NT2/D1 (cell line): Measurements from ENCODE around the gene C10orf62.
"Not testable (repeated sequence)": the region's sequence is repeated elsewhere in the genome, so short reads cannot be mapped to it uniquely, and the experiment has no call there.

Experiments used
- DNase-seq: peaks from one replicate; pipeline ENCODE4 v3.0.0-alpha.2; 2011; ENCODE audit warnings: low read depth, low spot score
- H3K27me3 ChIP-seq: 2 replicates; pipeline ENCODE4 v1.6.0; 2011; ENCODE audit warnings: mild to moderate bottlenecking; ENCODE audit not compliant: insufficient read length, insufficient read depth
- H3K36me3 ChIP-seq: 2 replicates; pipeline ENCODE4 v1.6.1; 2011; ENCODE audit warnings: mild to moderate bottlenecking, low read length, mixed read lengths; ENCODE audit not compliant: insufficient read depth, insufficient read length
- H3K4me1 ChIP-seq: 2 replicates; pipeline ENCODE4 v1.5.1; 2011; ENCODE audit not compliant: insufficient read depth, insufficient read length
- H3K4me3 ChIP-seq: 2 replicates; pipeline ENCODE4 v1.5.1; 2011; ENCODE audit warnings: low read depth; ENCODE audit not compliant: insufficient read length
- H3K9ac ChIP-seq: 2 replicates; pipeline ENCODE4 v1.6.0; 2011; ENCODE audit warnings: low read depth; ENCODE audit not compliant: insufficient read length
- H3K9me3 ChIP-seq: 2 replicates; pipeline ENCODE4 v1.5.1; 2011; ENCODE audit warnings: mild to moderate bottlenecking, low read length; ENCODE audit not compliant: insufficient read depth
- SUZ12 ChIP-seq: IDR thresholded peaks from 2 replicates; pipeline ENCODE4 v1.6.1; 2011; ENCODE audit not compliant: insufficient read length, insufficient read depth; ENCODE audit errors: extremely low read depth
- YY1 ChIP-seq: IDR thresholded peaks from 2 replicates; pipeline ENCODE4 v1.6.1; 2011; ENCODE audit not compliant: insufficient read length, insufficient read depth
- ZNF274 ChIP-seq: IDR thresholded peaks from 2 replicates; pipeline ENCODE4 v1.6.1; 2011; ENCODE audit warnings: mild to moderate bottlenecking, low read depth, low read length

The C10orf62 gene

GRCh38 chr10:97628228-97628627 is 38.7 kb downstream of the C10orf62 start:
- no peak for DNase-seq
- TF ChIP-seq ZNF274, result no peak
- TF ChIP-seq YY1, result no peak
- no peak for TF ChIP-seq SUZ12
- no peaks in the 10 kb centered on the region for H3K27me3 ChIP-seq
- no peak overlapping the region for H3K4me3 ChIP-seq
- no peaks in the 10 kb centered on the region for H3K4me1 ChIP-seq
- no peaks in the 10 kb centered on the region for H3K9me3 ChIP-seq
- no peak overlapping the region for H3K9ac ChIP-seq
- H3K36me3 ChIP-seq, result no peaks in the 10 kb centered on the region

GRCh38 chr10:97629289-97629688 is 39.8 kb downstream of the C10orf62 start:
- no peaks in the 10 kb centered on the region for H3K4me1 ChIP-seq
- no peak for TF ChIP-seq YY1
- TF ChIP-seq ZNF274, result no peak
- no peak for TF ChIP-seq SUZ12
- DNase-seq, result no peak
- H3K4me3 ChIP-seq, result no peak overlapping the region
- no peak overlapping the region for H3K9ac ChIP-seq
- no peaks in the 10 kb centered on the region for H3K36me3 ChIP-seq
- no peaks in the 10 kb centered on the region for H3K27me3 ChIP-seq
- H3K9me3 ChIP-seq, result no peaks in the 10 kb centered on the region

DNA sequence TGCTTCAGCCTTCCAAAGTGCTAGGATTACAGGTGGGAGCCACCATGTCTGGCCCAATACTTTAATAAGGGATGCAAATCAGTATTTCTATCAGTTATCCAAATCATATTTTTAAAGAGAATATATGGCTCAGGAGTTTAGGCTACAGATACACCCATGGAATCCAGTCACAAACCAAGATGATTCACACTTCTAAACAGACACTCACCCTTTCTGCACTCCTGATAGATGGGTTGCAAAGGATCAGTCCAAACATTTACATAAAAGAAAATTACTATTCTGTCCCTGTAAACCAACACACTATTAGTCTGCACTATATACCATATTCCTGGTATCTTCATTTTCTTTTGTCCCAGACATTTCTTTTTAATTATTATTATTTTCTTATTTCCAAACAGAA is 41.6 kb downstream of the C10orf62 start:
- no peak for DNase-seq
- Histone ChIP-seq H3K27me3 (no peaks in the 10 kb centered on the region), H3K4me3 (no peak overlapping the region), H3K9me3 (no peaks in the 10 kb centered on the region), H3K4me1 (no peaks in the 10 kb centered on the region), H3K36me3 (no peaks in the 10 kb centered on the region), H3K9ac (no peak overlapping the region)
- TF ChIP-seq SUZ12 (no peak), ZNF274 (no peak), YY1 (no peak)

DNA sequence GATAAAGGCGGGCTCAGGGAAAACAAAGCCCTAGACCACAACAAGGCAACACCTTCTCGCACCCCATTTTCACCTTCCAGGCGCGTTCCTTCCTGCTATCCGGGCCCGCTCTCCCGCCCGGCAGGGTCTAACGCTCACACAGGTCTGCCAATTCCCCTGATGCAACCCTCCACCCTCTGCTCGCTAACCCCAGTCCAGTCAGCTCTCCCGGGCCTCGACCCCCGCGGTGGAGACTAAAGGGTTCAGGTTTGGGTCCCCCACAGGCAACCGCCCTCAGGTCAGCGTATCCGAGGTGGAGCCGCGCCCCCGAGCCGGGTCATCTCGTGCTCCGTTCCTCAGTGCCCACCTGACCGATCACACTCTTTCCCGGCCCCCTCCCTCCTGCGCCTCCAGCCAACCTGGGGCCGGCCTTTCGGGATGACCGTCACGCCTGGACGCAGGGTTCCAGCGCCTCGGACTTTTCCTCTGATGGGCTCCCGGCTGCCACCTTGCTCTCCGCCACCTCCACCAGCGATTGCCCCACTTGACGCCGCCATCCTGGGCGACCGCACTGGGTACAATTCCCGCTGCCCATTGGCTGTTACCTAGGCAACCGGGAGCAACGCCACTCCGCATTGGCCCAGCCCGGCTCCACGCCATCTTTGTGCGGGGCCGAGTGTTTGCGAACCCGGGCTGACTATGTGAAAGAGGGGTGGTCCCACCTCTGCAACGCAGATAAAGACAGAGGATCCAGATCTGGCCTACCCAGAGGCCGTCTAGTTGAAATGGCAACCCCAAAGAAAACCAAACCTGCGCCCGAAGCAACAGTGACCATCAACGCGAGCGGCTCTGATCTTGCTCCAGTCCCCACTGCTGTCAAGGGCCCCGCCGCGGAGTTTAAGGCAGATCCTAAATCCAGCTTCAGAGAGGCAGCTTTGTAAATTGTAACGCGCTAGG is 43.7 kb downstream of the C10orf62 start, which contains the start of gene MORN4:
Gene MORN4 (minus strand): TSS at position 552 of the 936 bp plus-strand sequence. CDS start 13,847 bp downstream, outside the sequence.
- Histone ChIP-seq H3K36me3 (no peaks in the 10 kb centered on the region), H3K27me3 (no peaks in the 10 kb centered on the region), H3K4me1 (no peaks in the 10 kb centered on the region), H3K4me3 (peak within 1 kb of the TSS; percentile 74), H3K9me3 (no peaks in the 10 kb centered on the region), H3K9ac (peak within 1 kb of the TSS; percentile 84)
- peak; percentile 72 for DNase-seq
- no peak for TF ChIP-seq SUZ12
- peak; percentile 93 for TF ChIP-seq YY1

GRCh38 chr10:97633921-97634320 is 44.4 kb downstream of the C10orf62 start:
- TF ChIP-seq SUZ12 (no peak), ZNF274 (no peak), YY1 (no peak)
- no peaks in the 10 kb centered on the region for H3K27me3 ChIP-seq
- no peaks in the 10 kb centered on the region for H3K9me3 ChIP-seq
- H3K4me1 ChIP-seq, result no peaks in the 10 kb centered on the region
- H3K4me3 ChIP-seq, result peak overlapping the region; percentile 74
- no peaks in the 10 kb centered on the region for H3K36me3 ChIP-seq
- no peak overlapping the region for H3K9ac ChIP-seq
- DNase-seq, result no peak

DNA sequence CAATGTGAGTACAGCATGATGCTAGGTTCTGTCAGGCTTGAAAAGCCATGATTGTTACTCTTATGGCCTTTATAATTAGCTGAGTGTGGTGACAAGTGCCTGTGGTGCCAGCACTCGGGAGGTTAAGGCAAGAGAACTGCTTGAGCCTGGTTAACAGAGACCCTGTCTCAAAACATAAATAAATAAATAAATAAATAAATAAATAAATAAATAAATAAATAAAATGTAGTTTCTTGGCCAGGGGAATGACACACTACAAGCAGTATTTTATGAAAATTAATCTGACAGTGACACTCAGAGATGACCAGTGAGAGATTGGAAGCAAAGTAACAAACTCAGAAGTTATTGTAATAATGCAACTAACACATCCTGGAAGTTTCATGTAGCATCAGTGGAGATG is 46.1 kb downstream of the C10orf62 start:
- no peaks in the 10 kb centered on the region for H3K36me3 ChIP-seq
- H3K9me3 ChIP-seq, result no peaks in the 10 kb centered on the region
- no peaks in the 10 kb centered on the region for H3K4me1 ChIP-seq
- DNase-seq, result no peak
- no peak for TF ChIP-seq SUZ12
- no peak for TF ChIP-seq YY1
- no peak for TF ChIP-seq ZNF274
- no peak overlapping the region for H3K4me3 ChIP-seq
- H3K9ac ChIP-seq, result no peak overlapping the region
- no peaks in the 10 kb centered on the region for H3K27me3 ChIP-seq

- H3K9me3 ChIP-seq, H3K9ac ChIP-seq, H3K4me1 ChIP-seq, H3K36me3 ChIP-seq, DNase-seq, H3K27me3 ChIP-seq, H3K4me3 ChIP-seq: not testable (repeated sequence)
Observed at GRCh38 chr10:97639090-97639489, 49.6 kb downstream of the C10orf62 start.
